HCT116 (cell line): ENCODE data around the gene RAX.

Source experiments
- EZH2 ChIP-seq: fragments of 200-600 bp; sonication (generic); IDR thresholded peaks from 2 replicates; pipeline ENCODE4 v1.6.1; 2017; ENCODE audit warnings: antibody characterized with exemption, mixed run types
- TF ChIP-seq, protein P1 (sequence below): IDR thresholded peaks from 2 replicates; pipeline ENCODE4 v1.6.1; 2012

DNA sequence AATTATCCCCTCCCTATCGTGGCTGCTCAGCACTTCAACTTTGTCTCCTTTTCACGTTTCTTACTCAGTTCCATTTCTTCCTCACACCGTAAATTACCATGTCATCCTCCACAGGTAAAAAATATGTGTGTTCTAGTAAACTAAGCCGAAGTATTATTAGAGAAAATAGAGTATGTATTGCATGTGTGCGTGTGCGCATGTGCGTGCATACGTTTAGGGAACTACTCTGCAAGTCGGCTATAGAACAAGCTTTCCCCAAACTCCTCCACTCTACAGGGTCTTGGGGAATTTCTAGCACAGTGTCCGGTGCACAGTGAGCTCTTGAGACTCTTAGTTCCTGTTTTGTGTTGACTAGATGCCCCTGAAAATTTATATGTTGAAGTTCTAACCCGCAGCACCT lies 9.1 kb upstream of the RAX start:
- TF ChIP-seq EZH2 = no peak
- TF ChIP-seq, protein P1, sequence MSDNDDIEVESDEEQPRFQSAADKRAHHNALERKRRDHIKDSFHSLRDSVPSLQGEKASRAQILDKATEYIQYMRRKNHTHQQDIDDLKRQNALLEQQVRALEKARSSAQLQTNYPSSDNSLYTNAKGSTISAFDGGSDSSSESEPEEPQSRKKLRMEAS = no peak
